SU-DHL-6 (cell line): ENCODE results near the gene SLC22A14.

Experiments used
- H2AFZ ChIP-seq: fragments of 200-600 bp; sonication (generic); 2 replicates; pipeline ENCODE4 v1.6.1; 2014; ENCODE audit warnings: low read depth, mild to moderate bottlenecking, moderate library complexity, mixed read lengths, antibody characterized with exemption, low read length; ENCODE audit not compliant: severe bottlenecking
- H3F3A ChIP-seq: fragments of 200-600 bp; shearing (Covaris generic); 2 replicates; pipeline ENCODE4 v1.6.0; 2016; ENCODE audit warnings: antibody characterized with exemption, mild to moderate bottlenecking; ENCODE audit not compliant: insufficient read depth
- H3K27ac ChIP-seq: fragments of 200-600 bp; sonication (generic); 2 replicates; pipeline ENCODE4 v1.5.1; 2016; ENCODE audit warnings: low read depth, mild to moderate bottlenecking, low read length, moderate library complexity, mixed read lengths
- H3K27me3 ChIP-seq: fragments of 200-600 bp; sonication (generic), shearing (Covaris generic); 2 replicates; pipeline ENCODE4 v1.6.0; 2014; ENCODE audit warnings: mild to moderate bottlenecking, low read length
- H3K36me3 ChIP-seq: fragments of 200-600 bp; sonication (generic); 2 replicates; pipeline ENCODE4 v1.6.1; 2014; ENCODE audit warnings: mild to moderate bottlenecking, low read length, mixed read lengths
- H3K4me2 ChIP-seq: fragments of 300-600, 200-600 bp; shearing (Covaris generic), sonication (generic); 2 replicates; pipeline ENCODE4 v1.6.0; 2014; ENCODE audit warnings: low read length, low read depth, mild to moderate bottlenecking; ENCODE audit not compliant: poor library complexity, severe bottlenecking
- H3K4me3 ChIP-seq: fragments of 200-600 bp; sonication (generic); 2 replicates; pipeline ENCODE4 v1.5.1; 2014; ENCODE audit warnings: antibody characterized with exemption, low read length, mild to moderate bottlenecking, mixed read lengths; ENCODE audit not compliant: insufficient read depth, poor library complexity, severe bottlenecking
- H3K79me2 ChIP-seq: fragments of 200-600 bp; sonication (generic); 2 replicates; pipeline ENCODE4 v1.6.1; 2014; ENCODE audit warnings: mild to moderate bottlenecking, low read length, moderate library complexity; ENCODE audit not compliant: insufficient read depth
- H3K9ac ChIP-seq: fragments of 200-600 bp; sonication (generic); 2 replicates; pipeline ENCODE4 v1.7.0; 2014; ENCODE audit warnings: mild to moderate bottlenecking, low read length
- H3K9me2 ChIP-seq: fragments of 200-600 bp; sonication (generic); replicated peaks from 2 replicates; pipeline ENCODE4 v1.6.1; 2014; ENCODE audit warnings: low read length; ENCODE audit not compliant: insufficient read depth
- H3K9me3 ChIP-seq: fragments of 200-600 bp; sonication (generic); 2 replicates; pipeline ENCODE4 v1.6.1; 2014; ENCODE audit warnings: low read length, mixed read lengths; ENCODE audit not compliant: insufficient read depth
- H4K20me1 ChIP-seq: fragments of 200-600 bp; sonication (generic); 2 replicates; pipeline ENCODE4 v1.6.1; 2014; ENCODE audit warnings: low read depth, mild to moderate bottlenecking, antibody characterized with exemption, low read length, moderate library complexity, mixed read lengths
- EZH2phosphoT487 ChIP-seq: fragments of 200-600 bp; sonication (generic), shearing (Covaris generic); conservative IDR thresholded peaks from 2 replicates; pipeline ENCODE4 v1.6.1; 2018; ENCODE audit warnings: mild to moderate bottlenecking, antibody characterized with exemption, low read length, moderate library complexity, mixed read lengths
- TF ChIP-seq, protein P1 (sequence below): fragments of 200-600 bp; sonication (generic); IDR thresholded peaks from one replicate; pipeline ENCODE4 v1.5.1; 2017; ENCODE audit warnings: antibody characterized with exemption, mild to moderate bottlenecking, low read length, moderate library complexity; ENCODE audit not compliant: insufficient read depth, poor library complexity, severe bottlenecking

Gene SLC22A14

DNA sequence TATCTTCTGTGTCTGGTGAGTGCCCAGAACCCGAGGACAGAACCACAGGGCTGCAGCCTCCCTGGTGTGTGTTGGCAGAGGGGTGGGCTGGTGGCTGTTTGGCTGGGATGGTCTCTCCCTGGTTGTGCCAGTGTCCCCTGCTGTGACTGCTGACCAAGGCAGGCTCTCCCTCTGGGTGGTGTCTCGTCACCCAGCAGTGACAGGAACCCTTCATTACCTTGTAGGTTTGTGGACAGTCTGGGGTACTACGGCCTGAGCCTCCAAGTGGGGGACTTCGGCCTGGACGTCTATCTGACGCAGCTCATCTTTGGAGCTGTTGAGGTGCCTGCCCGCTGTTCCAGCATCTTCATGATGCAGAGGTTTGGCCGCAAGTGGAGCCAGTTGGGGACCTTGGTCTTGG lies 6.4 kb upstream of the SLC22A14 start:
- no peak overlapping the region for H3K4me3 ChIP-seq
- no peak overlapping the region for H3K27ac ChIP-seq
- H3K9me3 ChIP-seq: no peaks in the 10 kb centered on the region
- no peak overlapping the region for H2AFZ ChIP-seq
- no peak for TF ChIP-seq EZH2phosphoT487
- TF ChIP-seq, protein P1, sequence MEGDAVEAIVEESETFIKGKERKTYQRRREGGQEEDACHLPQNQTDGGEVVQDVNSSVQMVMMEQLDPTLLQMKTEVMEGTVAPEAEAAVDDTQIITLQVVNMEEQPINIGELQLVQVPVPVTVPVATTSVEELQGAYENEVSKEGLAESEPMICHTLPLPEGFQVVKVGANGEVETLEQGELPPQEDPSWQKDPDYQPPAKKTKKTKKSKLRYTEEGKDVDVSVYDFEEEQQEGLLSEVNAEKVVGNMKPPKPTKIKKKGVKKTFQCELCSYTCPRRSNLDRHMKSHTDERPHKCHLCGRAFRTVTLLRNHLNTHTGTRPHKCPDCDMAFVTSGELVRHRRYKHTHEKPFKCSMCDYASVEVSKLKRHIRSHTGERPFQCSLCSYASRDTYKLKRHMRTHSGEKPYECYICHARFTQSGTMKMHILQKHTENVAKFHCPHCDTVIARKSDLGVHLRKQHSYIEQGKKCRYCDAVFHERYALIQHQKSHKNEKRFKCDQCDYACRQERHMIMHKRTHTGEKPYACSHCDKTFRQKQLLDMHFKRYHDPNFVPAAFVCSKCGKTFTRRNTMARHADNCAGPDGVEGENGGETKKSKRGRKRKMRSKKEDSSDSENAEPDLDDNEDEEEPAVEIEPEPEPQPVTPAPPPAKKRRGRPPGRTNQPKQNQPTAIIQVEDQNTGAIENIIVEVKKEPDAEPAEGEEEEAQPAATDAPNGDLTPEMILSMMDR: no peak
- no peak overlapping the region for H3K4me2 ChIP-seq
- no peaks in the 10 kb centered on the region for H4K20me1 ChIP-seq
- H3K27me3 ChIP-seq: no peaks in the 10 kb centered on the region
- no peaks in the 10 kb centered on the region for H3K36me3 ChIP-seq
- no peaks in the 10 kb centered on the region for H3F3A ChIP-seq
- H3K9me2 ChIP-seq: no peaks in the 10 kb centered on the region
- H3K79me2 ChIP-seq: no peaks in the 10 kb centered on the region
- H3K9ac ChIP-seq: no peak overlapping the region

DNA sequence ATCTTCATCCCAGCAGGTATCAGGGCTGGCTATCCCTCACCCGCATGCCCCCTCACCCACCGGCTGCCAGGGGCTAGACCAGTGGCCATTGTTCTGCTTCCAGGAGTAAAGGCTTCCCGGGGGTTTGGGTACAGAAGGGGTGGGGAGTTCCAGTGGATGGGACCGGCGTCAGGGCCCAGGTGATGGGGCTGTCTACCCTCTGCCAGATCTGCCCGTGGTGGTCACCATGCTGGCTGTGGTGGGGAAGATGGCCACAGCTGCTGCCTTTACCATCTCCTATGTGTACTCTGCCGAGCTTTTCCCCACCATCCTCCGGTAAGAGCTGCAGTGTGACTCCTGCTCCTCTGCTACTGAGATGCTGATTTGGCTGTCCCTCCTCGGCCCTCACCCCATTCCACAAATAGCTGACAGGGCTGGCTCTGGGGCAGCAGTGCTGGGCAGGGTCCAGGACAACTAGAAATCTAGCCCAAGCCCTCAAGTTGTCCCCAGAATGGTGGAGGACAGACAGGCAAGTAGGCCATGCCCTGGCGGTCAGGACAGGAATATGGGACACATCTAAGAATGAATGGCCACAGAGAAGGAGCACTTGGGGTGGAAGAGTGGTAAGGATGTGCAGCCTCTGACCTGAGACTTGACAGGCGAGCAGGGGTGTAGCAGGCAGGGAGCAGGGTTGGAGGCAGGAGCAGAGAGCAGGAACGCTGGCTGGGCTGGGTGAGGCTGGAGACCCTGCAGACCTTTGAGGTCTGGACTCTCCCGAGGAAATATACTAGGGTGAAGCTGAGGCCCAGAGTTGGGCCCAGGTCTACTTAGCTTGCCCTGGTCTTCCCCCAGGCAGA lies 5.8 kb upstream of the SLC22A14 start:
- H3K27ac ChIP-seq: no peak overlapping the region
- H3K4me3 ChIP-seq: no peak overlapping the region
- H3K9me3 ChIP-seq: no peaks in the 10 kb centered on the region
- no peaks in the 10 kb centered on the region for H3K9me2 ChIP-seq
- no peaks in the 10 kb centered on the region for H3K27me3 ChIP-seq
- H2AFZ ChIP-seq: no peak overlapping the region
- no peak overlapping the region for H3K9ac ChIP-seq
- no peak overlapping the region for H3K4me2 ChIP-seq
- H3F3A ChIP-seq: no peaks in the 10 kb centered on the region
- H3K79me2 ChIP-seq: no peaks in the 10 kb centered on the region
- TF ChIP-seq, protein P1: no peak
- no peak for TF ChIP-seq EZH2phosphoT487
- H4K20me1 ChIP-seq: no peaks in the 10 kb centered on the region
- no peaks in the 10 kb centered on the region for H3K36me3 ChIP-seq

DNA sequence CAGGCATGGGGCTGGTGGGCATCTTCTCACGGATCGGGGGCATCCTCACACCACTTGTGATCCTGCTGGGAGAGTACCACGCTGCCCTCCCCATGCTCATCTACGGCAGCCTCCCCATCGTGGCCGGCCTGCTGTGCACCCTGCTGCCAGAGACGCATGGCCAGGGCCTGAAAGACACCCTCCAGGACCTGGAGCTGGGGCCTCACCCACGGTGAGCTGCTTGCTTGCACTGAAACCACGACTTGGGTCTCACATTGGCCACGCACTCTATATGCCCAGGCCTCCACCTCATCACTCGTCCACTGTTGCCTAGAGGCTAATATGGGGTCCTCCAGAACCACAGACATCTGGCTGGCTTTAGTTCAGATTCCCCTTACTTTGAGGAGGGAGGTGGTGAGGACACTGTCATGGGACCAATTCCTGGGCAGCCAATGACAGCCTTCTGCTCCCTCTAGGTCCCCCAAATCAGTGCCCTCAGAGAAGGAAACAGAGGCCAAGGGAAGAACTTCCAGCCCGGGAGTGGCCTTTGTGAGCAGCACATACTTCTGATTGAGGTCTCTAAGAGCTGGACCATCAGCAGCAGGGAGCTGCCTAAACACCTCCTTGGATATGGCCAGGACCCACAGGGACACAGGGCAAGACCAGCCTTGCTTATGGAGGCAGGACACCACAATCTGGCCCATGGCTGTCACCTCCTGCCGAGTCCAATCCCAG lies 5.0 kb upstream of the SLC22A14 start:
- TF ChIP-seq, protein P1: no peak
- TF ChIP-seq EZH2phosphoT487: no peak
- H3K36me3 ChIP-seq: no peaks in the 10 kb centered on the region
- no peaks in the 10 kb centered on the region for H3K79me2 ChIP-seq
- H3K9me2 ChIP-seq: no peaks in the 10 kb centered on the region
- H3F3A ChIP-seq: no peaks in the 10 kb centered on the region
- no peak overlapping the region for H3K9ac ChIP-seq
- no peak overlapping the region for H2AFZ ChIP-seq
- H3K4me3 ChIP-seq: no peak overlapping the region
- H4K20me1 ChIP-seq: no peaks in the 10 kb centered on the region
- no peak overlapping the region for H3K4me2 ChIP-seq
- H3K27me3 ChIP-seq: no peaks in the 10 kb centered on the region
- no peaks in the 10 kb centered on the region for H3K9me3 ChIP-seq
- H3K27ac ChIP-seq: no peak overlapping the region
